DMS 273 (cell line): ENCODE measurements around the gene PRPF39.
A peak's percentile ranks its signal among the peaks of the same experiment; 100 is the strongest.

ENCODE experiments used
- DNase-seq: peaks from one replicate; lab custom pipeline; 2025; ENCODE audit not compliant: unreplicated experiment; lab: John Stamatoyannopoulos, UW

The PRPF39 gene, protein sequence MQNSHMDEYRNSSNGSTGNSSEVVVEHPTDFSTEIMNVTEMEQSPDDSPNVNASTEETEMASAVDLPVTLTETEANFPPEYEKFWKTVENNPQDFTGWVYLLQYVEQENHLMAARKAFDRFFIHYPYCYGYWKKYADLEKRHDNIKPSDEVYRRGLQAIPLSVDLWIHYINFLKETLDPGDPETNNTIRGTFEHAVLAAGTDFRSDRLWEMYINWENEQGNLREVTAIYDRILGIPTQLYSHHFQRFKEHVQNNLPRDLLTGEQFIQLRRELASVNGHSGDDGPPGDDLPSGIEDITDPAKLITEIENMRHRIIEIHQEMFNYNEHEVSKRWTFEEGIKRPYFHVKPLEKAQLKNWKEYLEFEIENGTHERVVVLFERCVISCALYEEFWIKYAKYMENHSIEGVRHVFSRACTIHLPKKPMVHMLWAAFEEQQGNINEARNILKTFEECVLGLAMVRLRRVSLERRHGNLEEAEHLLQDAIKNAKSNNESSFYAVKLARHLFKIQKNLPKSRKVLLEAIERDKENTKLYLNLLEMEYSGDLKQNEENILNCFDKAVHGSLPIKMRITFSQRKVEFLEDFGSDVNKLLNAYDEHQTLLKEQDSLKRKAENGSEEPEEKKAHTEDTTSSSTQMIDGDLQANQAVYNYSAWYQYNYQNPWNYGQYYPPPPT

DNA sequence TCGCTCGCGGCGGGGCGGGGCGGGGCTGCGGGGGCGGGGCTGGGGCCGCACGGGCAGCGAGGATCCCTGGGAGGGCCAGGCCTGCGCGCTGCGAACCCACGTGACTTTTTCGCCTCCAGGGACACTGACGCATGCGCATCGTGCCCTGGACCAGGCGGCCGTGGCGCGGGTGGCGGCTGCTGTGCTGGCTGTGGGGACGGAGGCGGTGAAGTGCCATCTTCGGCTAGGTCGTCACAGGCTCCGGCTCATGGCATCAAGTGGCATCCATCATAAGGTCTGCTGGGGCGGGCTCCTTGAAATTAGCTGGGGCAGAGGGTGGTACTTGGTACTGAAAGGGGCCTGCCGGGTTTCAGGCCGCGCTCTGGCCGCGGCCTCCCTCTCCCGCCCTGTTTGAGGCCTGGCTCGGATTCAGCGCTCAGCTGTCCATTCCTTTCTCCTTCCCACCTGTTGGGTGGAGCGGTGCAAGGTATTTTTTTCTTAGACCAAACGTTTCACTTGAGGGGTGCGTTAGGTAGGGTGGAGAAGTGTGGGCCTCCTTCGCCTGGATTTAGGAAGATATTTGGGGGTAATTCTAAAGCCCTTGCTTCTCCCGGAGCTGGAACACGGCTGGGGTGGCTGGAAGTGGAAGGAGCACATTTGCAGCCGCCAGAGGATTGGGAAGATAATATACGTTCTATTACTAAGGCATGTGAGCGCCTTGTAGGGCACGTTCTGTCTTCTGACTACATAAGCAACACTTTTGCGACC, at the start of gene PRPF39:
Gene PRPF39 (plus strand): TSS at position 141 of the 747 bp plus-strand sequence. CDS start 11,124 bp downstream, outside the sequence.
- peak; percentile 97 for DNase-seq

DNA sequence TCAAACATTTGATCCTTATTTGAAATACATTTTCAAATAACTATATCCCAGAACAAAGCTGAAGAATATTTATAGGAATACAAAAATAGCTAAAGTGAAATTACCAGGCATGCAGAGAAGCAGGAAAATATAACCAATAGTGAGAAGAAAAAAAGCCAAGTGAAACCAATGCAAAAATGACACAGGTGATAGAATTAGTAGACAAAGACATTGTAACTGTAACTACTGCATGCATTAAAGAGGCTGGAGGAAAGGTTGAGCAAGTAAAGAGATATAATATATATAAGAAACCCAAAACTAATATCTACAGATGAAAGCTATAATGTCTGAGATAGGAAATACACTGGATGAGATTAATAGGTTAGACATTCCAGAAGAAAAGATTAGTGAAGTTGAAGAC, 49.2 kb upstream of the PRPF39 start:
- no peak for DNase-seq

DNA sequence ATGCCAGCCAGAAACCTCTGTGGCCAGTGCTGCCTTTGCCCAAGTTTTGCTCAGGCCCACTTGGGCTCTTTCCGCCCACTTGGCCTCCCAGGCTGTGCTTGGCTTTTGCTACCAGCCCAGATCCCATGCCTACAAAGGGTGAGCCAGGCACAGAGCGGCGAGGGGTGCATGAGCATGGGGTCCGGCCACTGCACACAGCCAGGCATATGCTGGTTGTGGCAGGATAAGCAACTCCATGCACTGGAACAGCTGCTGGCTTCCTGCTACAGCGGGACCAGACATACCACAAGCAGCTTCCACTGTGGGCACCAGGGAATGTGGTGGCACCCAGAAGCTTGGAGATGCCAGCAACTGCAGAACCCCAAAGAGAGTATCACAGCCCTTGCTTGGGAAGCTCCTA, 45.7 kb upstream of the PRPF39 start:
- no peak for DNase-seq

DNA sequence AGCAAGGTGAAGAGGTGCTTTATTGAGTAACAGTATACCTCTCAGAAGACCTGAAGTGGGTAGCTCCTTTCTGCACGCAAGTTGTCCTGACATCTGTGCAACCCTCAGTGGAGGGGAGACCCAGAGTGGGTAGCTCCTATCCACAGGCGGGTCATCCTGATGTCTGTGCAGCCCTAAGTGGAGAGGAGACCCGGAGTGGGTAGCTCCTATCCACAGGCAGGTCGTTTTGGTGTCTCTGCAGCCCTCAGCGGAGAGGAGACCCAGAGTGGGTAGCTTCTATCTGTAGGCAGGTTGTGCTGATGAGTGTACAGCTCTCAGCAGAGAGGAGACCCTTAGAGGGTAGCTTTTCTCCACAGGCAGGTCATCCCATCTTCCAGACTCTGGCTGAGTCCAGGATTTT, 45.1 kb upstream of the PRPF39 start:
- no peak for DNase-seq

DNA sequence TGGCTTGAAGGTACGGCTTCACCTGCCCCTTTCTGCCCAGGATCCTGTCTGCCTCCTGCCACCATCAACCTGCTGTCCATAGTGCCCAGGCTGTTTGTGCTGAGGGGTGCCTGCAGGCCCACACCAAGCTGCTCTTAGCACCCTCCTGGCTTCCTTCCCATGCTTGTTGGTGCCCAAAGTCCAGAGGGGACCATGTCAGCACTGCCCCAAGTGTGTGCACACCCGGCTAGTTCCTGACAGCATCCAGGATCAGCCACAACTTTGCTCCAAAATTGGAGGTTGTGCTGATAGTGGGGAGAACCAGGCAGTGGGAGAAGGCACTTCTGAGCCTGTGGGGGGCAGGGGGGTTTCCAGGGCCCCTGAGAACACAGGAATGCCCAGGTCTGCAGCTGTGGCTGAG, 44.5 kb upstream of the PRPF39 start:
- no peak for DNase-seq

DNA sequence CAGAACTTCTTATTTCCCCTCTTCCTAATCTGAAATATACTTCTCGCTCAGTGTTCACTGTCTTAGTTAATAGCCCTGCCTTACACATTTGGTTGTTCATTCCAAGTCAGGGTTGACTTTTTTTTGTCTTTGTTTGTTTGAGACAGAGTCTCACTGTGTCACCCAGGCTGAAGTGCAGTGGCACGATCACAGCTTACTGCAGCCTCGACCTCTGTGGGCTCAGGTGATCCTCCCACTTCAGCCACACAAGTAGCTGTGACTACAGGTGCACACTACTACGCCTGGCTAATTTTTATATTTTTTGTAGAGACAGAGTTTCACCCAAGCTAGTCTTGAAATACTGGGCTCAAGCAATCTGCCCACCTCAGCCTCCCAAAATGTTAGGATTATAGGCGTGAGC, 42.3 kb upstream of the PRPF39 start:
- no peak for DNase-seq

DNA sequence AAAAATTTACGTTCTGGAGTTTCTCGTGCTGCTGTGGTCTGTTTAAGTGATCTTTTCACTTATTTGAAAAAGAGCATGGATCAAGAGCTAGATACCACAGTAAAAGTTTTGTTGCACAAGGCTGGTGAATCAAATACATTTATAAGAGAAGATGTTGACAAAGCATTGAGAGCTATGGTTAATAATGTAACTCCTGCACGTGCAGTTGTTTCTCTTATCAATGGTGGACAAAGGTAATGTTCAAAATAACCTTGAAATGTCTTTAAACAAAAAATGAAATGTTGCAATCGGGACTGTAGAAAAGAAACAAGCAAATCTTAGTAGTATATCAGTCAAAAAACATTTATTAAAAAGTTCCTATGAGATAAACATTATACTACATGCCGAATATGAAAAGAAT, 39.3 kb upstream of the PRPF39 start:
- DNase-seq: no peak

DNA sequence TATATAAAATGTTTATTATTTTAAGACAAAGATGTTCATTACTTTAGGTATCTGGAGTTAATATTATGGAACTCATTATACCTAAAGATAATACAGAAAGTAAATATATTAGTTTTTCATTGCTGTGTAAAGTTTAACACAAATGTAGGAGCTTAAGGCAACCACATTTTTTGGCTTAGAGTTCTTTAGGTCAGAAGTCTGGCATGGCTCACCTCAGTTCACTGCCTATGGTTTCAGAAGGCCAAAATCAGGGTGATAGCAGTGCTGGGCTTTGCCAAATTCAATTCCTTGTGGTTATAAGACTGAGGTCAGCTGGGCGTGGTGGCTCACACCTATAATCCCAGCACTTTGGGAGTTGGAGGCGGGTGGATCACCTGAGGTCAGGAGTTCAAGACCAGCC, 35.5 kb upstream of the PRPF39 start:
- no peak for DNase-seq

DNA sequence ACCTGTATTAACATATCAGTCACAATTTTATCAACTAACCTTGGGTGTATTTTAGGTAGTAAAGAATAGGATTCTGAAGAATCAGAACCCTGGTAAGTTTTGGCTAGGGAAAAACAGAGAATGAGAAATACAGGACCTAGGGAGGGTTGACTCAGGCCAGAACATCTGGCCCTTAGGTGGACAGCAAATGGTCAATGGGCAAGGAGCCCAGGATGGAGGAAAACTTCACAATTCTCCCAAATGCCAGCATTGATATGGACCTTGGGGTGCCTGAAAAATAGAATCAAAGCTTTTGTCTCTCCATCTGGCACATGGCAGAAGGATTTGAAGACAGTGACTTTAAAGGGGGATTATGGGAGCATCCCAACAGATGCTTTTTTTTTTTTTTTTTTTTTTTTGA, 32.7 kb upstream of the PRPF39 start:
- no peak for DNase-seq

DNA sequence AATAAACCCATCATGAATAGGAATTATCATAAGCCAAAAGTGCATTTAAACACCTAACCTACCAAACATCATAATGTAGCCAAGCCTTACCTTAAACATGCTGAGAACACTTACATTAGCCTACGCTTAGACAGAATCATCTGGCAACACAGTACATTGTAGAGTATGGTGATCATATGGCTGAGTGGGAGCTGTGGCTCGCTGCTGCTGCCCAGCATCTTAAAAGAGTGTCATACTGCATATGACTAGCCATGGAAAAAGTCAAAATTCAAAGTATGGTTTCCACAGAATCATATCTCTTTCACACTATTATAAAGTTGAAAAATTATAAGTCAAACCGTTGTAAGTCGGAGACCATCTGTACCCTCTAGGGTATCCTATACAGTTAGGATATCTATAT, 32.0 kb upstream of the PRPF39 start:
- DNase-seq: no peak

DNA sequence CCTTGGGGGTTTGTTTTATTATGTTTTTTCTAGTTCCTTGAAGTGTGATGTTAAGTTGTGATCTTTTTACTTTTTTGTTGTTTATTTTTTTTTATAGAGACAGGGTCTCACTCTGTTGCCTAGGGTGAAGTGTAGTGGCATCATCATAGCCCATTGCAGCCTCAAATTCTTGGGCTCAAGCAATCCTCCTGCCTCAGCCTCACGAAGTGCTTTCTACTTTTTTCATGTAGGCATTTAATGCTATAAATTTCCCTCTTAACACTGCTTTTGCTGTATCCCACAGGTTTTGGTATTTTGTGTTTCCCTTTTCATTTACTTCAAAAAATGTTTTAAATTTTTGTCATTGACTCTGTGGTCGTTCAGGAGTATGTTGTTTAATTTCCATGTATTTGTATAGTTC, 26.6 kb upstream of the PRPF39 start:
- DNase-seq: no peak

DNA sequence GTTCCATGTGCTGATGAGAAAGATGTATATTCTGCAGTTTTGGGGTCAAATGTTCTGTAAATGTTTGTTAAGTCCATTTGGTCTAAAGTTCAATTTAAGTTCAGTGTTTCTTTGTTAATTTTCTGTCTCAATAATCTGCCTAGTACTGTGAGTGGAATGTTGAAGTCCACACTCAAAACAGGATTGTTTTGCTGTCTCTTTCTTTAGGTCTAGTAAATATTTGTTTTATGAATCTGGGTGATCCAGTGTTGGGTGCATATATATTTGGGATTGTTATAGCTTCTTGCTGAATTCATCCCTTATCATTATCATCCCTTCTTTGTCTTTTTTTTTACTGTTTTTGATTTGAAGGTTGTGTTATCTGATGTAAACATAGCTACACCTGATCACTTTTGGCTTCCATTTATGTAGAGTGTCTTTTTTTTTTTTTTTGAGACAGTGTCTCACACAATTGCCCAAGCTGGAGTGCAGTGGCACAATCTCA, 26.0 kb upstream of the PRPF39 start:
- no peak for DNase-seq

DNA sequence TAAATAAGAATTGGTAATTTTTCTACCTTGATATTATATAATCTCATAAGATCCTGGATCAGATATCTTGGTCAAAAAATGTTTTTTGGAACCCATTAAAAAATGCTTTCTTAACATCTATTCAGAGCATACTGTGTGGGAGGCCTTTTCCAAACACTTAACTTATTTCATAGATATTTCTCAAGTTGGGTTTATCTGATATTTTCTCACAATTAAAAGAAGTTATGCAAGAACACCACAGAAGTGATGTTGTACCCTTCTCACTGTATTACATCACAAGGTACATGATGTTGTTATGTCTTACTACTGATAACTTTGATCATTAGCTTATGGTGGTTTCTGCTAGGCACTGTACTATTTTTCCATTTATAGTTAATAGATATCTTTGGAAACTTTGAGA, 23.4 kb upstream of the PRPF39 start:
- no peak for DNase-seq

DNA sequence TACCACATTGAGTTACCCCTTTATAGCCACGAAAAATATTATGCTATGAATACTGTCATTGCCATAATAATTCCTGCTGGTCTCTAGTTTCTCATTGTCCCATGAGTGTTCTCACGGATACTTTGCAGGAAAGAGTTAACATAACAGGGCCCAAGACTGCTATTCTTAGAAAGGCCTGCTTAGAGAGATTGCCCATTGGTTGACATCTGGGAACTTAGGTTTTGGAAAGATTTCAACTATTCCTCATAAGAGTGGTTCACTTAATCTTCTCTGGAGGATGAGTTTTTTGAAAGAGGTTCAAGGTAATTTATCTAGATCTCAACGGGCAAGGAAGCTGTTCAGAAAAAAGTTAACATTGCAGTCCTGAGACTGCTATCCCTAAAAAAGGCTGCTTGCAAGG, 18.4 kb upstream of the PRPF39 start:
- DNase-seq: no peak

DNA sequence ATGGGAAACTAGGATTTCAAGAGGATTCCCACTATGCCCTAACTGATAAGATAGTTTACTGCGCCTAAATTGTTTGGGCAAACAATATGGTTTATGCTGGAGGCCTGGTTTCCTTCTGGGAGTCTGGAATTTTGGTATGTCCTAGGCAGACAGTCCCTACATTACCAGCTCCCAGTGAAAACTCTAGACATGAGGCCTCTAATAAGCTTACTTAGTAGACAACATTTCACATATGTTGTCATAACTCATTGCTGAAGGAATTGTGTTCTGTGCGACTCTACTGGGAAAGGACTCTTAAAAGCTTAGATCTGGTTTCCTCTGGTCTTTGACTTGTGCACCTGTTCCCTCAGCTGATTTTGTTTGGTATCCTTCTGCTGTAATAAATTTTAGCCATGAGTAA, 18.0 kb upstream of the PRPF39 start:
- no peak for DNase-seq

DNA sequence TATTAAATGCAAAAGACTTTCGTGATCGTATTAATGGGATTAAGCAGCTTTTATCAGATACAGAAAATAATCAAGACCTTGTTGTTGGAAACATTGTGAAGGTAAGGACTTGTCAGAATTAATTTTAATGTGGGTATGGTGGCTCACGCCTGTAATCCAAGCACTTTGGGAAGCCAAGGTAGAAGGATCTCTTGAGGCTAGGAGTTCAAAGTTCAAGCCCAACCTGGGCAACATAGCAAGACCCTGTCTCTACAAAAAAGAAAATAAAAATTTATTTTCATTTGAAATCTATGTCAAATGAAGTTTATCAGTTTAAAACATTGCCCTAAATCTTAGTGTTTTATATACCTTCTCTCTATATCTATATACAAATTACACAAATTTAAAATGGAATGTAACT, 17.2 kb upstream of the PRPF39 start:
- DNase-seq: no peak

DNA sequence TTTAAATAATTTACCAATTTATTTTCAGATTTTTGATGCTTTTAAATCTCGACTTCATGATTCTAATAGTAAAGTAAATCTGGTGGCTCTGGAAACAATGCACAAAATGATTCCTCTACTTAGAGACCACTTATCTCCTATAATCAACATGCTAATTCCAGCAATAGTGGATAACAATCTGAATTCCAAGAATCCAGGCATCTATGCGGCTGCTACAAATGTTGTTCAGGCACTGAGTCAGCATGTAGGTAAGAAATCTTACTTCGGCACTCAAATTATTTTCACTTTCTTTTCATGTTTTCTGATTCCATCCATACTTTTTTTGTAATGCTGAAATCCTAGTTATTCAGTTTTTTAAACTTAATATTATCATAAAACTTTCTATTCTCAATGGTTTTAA, 15.5 kb upstream of the PRPF39 start:
- DNase-seq: no peak

DNA sequence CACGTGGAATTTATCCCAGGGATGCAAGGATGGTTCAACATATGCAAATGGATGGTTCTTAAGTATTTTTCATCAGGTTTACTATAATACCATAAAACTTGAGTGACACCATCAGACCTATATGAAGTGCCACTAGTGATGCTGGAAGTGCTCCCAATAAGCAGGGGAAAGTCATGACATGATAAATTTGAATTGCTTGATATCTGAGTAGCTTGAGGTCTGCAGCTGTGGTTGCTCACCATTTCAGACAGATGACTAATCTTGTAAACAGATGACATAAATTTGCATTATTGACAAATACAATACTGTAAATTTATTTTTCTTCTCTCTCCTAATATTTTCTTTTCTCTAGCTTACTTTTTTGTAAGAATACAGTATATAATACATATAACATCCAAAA, 13.7 kb upstream of the PRPF39 start:
- no peak for DNase-seq

DNA sequence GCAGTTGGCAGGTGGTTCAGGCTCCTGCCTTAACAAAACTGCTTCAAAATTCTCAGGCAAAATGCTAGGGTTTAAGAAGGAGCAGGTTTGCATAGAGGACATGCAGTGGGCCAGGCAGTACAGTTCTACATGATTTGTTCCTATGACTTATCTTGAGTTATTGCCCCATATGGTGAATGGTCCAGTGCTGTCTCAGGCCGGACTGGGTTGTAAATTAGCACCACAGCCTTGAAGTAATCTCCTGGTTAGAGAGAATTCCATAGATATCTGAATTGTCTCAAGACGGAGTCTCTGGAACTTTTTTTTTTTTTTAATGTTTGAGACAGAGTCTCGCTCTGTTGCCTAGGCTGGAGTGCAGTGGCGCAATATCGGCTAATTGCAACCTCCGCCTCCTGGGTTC, 11.8 kb upstream of the PRPF39 start:
- no peak for DNase-seq

DNA sequence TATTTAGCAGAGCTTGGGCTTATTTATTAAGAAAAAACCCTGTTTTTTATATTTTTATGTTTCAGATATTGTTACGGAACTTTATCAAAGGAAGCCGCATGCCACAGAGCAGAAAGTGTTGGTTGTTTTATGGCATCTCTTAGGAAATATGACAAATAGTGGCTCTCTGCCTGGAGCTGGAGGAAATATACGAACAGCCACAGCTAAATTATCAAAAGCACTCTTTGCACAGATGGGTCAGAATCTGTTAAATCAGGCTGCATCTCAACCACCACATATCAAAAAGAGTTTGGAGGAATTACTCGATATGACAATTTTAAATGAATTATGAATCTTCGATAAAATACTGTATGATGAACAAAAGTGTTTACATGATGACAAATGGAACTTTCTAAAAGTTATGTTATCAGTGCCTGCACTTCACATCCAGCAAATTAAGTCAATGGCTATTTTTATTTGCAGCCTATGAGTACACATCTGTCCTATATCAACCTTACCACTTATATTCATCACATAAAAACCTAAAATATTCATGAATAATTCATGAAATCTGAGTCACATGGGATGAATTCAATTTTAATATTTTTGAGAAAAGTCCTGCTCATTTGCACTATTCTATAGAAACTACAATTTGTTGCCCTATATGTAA, 10.6 kb upstream of the PRPF39 start:
- DNase-seq: no peak

DNA sequence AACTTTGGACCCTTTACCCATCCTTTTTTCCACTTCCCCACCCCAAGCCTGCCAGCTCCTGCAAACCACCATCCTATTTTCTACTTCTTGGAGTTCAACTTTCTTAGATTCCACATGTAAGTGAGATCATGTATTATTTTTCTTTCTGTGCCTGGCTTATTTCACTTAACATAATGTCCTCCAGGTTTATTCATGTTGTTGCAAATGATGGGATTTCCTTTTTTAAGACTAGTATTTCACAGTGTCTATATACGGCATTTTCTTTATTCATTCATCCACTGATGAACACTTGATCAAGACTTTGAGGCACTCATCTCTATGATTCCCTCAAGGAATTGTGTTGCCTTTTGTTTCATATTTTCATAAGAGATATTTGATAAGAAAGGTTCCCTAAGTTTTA, 5.6 kb upstream of the PRPF39 start:
- DNase-seq: no peak
